ENCODE data around the gene OR52J3.

DNA sequence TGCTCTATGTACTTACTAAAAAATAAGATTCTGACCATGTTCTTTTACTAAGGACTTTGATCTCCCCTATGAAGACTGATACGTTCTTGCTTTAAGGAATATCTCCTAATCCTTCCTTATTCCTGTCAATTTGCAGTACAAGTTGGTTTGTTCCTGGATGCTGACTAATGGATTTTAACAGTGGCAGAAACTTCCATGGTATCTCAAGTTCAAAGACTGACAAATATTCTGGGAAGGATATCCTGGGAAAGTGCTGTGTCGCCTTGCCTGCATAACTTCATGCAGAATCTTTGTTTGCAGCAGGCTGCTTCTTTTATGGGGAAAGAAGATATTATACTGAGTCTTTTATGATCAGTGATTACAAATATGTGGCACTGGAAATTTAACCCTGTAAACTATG, 8.4 kb upstream of the OR52J3 start:
- no peak for TF ChIP-seq POLR2A (IDR thresholded peaks at IDR 0.05)
- TF ChIP-seq, protein P1, sequence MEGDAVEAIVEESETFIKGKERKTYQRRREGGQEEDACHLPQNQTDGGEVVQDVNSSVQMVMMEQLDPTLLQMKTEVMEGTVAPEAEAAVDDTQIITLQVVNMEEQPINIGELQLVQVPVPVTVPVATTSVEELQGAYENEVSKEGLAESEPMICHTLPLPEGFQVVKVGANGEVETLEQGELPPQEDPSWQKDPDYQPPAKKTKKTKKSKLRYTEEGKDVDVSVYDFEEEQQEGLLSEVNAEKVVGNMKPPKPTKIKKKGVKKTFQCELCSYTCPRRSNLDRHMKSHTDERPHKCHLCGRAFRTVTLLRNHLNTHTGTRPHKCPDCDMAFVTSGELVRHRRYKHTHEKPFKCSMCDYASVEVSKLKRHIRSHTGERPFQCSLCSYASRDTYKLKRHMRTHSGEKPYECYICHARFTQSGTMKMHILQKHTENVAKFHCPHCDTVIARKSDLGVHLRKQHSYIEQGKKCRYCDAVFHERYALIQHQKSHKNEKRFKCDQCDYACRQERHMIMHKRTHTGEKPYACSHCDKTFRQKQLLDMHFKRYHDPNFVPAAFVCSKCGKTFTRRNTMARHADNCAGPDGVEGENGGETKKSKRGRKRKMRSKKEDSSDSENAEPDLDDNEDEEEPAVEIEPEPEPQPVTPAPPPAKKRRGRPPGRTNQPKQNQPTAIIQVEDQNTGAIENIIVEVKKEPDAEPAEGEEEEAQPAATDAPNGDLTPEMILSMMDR (IDR thresholded peaks at IDR 0.05) = no peak
